NCI-H2029 treated with DMSO at 0.1 percent for 48 hours (cell line): ENCODE data around the gene SLC30A4.
"Not testable (repeated sequence)": the region's sequence is repeated elsewhere in the genome, so short reads cannot be mapped to it uniquely, and the experiment has no call there.

Experiments
- DNase-seq: peaks from one replicate; lab custom pipeline; 2025; lab: John Stamatoyannopoulos, UW

The SLC30A4 gene

DNA sequence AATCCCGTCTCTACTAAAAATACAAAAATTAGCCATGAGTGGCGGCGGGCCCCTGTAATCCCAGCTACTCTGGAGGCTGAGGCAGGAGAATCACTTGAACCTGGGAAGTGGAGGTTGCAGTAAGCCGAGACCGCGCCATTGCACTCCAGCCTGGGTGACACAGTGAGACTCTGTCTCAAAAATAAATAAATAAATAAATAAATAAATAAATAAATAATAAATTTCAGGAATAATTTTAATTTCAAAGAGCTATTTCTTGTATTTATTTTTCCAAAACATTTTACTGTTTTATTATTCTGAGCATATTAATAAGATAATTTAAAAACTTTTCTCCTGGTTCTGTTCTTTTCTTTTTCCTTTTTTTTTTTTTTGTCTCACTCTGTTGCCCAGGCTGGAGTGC, 15.4 kb downstream of the SLC30A4 start:
- not testable (repeated sequence) for DNase-seq

DNA sequence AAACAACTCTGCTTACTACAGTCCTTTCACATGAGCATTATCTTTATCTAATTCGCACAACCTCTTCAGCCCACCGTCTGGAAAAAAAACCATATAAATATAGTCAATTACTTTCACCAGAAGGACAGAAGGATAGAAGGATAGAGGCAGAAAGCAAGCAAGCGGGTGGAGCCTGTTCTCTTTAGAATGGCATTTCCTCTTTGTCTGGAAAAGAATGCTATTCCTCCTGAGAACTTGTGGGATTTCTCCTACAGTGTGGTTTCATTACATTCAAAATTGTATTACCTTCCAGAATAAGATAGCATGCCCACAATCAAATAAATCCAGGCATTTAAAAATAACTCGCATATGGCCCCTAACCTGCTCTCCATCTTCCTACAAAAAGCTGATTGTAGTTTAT, 23.1 kb downstream of the SLC30A4 start:
- no peak for DNase-seq

DNA sequence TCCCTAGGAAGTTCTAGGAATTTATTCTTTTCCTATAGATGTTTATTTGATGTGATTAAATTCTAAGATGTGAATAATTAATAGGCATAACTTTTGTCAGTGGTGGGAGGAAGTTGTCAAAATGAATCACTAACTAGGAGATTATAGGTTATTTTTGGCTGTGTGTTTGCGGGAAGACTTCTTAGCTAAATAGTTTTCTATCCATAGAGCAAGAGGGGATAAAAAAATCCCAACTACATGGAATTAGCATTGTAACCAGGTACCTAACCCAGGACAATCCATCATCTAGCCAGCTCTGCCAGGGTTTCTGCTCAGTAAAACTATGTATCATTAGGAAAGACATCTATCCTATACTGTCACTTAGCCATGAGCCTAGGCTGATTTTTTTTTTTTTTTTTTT, 23.9 kb downstream of the SLC30A4 start:
- no peak for DNase-seq

DNA sequence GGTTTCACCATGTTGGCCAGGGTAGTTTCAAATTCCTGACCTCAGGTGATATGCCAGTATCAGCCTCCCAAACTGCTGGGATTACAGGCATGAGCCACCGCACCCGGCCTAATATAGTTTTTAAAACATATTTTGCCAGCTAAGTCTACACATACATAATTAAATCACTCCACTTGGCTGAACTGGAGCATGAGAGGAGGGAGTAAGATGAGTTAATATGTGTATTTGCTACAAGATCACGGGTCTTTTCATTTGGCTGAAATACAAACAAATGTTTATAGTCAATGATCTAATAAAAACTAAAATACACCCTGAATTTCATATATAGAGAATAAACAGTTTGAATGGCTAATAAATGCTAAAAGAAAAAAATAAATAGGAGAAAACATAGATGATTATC, 25.3 kb downstream of the SLC30A4 start:
- DNase-seq = no peak

DNA sequence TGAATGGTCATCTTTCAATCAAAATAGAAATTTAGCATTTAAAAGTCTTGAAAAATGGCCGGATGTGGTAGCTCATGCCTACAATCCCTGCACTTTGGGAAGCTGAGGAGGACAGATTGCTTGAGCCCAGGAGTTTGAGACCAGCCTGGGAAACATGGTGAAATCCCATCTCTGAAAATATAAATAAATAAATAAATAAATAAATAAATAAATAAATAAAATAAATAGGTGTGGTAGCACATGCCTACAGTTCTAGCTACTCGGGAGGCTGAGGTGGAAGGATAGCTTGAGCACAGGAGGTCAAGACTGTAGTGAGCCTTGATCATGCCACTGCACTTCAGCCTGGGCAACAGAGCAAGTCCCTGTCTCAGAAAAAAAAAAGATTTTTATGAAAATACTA, 25.9 kb downstream of the SLC30A4 start:
- no peak for DNase-seq

DNA sequence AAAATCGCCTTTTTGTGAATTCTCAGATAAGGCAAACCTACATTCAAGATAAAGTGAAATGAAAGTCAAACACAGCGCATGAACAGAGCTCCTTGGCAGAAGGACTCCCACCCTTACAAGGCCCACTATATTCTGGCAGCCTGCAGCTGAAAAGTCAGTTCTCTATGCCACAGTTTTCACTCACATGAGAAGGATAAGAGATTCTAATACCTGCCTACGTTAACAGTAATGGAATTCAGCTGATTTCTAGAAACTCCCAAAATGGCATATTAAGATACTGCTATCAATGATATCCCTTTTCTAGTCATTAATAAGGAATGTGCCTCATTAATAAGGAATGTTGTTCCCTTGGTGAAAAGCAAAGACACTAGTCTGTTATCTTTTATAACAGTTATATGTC, 27.0 kb downstream of the SLC30A4 start:
- DNase-seq = no peak

DNA sequence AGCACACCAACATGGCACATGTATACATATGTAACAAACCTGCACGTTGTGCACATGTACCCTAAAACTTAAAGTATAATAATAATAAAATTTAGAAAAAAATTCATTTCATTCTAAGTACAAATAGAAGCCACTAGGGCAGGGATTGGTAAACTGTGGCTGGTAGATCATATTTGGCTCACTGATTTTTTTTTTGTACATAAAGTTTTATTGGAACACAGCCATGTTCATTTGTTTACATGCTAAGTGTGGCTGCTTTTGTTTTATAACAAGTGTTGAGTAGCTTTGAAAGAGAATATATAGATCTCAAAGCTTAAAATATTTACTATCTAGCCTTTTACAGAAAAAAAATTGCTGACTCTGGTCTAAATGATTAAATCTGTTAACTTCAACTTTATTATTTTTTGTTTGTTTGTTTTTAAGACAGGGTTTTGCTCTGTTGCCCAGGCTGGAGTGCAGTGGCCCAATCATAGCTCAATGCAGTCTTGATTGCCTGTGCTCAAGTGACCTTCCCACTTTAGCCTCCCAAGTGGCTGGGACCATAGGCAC, 32.8 kb downstream of the SLC30A4 start:
- DNase-seq = no peak

DNA sequence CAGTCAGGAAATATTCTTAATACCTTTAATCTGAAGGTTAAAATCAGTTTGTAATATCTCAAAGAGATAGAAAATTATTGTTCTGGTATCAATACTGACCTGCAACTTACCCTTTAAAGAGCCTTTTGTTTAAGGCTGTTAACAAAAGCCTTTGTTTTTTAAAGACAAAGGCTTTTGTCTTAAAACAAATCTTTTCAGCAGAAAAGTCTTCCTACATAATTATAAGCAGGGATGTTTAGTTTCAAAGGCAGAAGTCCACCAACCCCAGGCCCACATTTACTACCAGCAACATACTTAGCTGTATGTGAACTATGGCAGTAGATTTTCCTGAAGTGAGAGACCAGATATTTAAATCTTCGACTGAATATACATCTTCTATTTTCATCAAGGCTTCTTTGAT, 36.2 kb downstream of the SLC30A4 start:
- no peak for DNase-seq

DNA sequence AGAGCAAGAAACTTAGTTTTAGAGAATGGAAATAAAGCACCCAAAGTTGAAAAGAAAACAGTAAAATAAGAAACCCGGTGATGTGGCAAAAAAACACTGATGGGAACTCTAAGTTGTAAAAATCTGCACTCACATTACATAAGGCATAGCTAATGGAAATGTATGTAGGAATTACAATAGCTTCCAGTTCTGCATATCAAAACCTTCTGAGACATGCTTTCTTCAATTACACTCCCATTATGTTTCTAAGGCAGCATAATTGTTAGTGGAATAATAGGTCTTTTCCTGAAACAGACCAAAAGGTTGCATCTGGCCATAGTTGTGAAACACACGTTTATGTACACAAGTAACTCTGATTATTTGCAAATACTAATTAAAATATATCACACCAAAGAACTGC, 41.4 kb downstream of the SLC30A4 start:
- DNase-seq = no peak

DNA sequence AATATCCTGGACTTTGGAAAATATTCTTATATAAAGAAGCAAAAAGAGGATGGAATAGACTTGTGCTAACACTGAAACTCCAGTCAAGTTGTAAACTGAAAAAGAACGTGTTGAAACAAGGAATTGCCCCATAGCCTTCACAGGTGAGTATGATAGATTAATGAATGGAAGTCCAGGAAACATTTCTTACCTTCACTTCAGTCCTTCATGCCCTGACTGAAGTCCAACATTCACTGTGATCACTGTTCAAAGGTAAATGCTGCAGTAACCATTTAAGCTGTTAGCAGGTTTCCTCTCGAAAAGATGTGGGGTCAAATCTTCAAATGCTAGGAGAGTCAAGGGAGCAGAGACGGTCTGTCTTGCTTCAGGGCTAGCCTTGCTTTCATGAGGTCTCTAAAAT, 46.1 kb downstream of the SLC30A4 start:
- no peak for DNase-seq

DNA sequence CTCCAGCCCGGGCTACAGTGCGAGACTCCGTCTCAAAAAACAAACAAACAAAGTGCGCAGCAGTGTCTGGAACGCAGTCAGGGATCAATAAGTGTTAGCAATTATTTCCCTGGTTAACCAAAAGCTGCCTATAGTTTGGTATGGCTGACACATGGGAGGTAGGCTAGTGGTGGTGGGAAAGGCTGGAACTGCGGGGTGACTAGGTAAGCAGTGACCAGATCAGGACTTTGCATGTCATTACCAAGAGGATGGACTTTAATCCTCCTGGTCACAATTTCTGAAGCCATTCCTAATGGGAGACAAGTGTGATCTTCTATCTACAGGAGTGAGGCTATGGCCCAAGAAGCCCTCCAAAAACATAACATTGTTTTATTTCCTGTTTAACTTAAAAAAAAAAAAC, 47.8 kb downstream of the SLC30A4 start:
- DNase-seq = no peak

DNA sequence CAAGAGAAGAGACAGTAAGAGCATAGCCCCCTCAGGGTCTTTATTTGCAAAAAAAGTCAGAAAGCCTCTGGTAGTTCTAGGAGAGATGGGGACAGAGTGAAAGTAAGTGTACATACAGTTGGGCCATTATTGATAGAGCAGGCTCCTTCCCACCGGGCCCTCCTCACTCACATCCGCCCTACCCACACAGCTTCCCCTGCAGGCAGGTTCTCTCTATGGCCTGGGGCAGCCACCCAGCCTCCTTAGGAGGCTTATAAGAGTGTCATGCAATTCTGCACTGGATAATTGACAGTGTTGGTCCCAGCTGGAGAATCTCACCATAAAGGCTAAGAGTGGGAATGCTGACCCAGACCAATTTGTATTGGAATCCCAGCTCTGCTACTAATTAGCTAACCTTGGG, 49.5 kb downstream of the SLC30A4 start:
- DNase-seq = no peak

DNA sequence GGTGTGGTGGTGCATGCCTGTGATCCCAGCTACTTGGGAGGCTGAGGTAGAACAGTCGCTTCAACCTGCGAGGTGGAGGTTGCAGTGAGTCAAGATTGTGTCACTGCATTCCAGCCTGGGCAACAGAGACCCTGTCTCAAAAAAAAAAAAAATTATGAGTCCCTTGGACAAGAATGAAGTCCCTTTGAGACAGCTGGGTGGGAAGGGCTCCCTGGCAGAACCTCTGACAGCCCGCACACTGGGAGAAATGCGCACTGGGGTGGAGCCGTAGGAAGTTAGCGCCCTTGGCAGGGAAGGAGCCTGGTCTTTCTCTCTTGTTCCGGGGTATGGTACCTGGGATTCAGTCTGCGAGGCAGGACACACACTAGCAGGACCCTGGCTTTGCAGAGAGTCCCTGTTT, 51.4 kb downstream of the SLC30A4 start:
- DNase-seq = no peak

DNA sequence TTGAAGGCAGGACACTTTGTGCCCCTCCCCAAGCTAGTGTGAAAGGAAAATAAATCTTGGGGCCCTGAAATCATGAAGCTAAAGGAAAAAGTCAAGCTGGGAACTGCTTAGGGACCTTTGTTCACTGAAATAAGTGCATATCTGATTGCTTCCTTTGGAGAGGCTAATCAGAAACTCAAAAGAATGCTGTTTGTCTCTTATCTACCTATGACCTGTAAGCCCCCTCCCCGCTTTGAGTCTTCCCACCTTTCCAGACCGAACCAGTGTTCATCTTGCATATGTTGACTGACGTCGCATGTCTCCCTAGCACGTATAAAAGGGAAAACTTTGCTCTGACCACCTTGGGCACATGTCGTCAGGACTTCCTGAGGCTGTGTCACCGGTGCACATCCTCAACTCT, 53.1 kb downstream of the SLC30A4 start:
- no peak for DNase-seq

DNA sequence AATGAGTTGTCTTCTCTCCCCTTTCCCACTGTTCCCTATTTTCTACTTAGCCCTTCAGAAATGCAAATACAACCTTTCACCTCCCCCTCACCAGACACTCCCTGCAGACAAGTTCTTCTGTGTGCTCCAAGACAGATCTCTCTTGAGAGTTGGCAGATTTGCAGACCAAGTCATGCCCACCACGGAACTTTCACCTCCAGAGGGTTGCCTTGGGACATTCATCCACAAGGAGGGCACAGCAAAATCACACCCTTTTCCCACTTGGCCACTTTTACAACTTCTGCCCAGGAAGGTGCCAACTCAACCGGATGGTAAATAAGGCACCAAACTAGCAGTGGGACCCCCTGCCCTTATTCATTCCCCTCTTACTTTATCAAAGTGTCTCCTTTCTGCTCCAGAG, 53.5 kb downstream of the SLC30A4 start:
- no peak for DNase-seq

DNA sequence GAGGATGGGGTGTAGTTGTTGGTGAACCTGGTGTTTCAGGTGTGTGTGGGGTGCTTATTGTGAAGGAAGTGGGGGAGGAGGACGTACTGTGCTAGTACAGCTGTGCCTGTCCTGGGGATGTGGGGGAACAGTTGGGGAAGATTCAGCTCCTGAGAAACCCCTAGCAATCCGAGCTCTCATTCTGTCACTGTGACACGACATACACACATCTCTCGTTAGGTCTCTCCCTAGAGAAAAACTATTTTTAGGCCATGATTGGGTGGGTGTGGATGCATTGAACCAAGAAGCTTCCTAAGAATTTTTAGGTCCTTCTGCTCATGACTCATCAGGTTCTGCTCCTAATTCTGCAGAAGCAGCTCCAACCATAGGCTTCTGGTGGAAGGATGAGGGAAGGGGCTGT, 54.3 kb downstream of the SLC30A4 start:
- DNase-seq = no peak

DNA sequence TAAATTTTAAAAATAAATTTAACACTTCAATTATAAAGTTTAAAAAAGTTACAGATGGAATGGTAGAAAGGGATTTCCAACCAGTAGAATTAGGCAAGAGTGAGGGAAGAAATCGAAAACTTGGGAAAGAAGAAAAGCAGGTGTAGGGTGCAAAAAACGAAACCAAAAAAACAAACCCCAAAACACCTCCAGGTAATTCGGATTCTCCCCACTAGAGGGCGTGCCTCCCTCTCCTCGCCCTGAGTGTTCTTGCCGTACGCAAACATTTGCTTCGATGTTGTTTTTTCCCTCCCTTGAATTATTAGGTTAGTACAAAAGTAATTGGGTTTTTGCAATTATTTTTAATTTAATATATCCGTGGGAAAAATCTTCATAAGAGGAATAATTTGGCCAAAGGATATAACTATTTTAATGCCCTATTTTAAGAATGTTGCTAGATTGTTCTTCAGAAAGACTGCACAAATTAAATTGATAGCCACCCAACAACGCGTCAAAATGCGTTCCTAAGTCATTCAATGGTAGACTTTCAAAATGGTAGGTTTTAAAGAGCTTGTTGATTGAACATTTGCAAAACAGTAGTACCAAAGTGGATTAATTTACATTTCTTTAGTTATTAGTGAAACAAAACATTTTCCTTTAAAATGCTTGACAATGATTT, 63.7 kb downstream of the SLC30A4 start:
- peak; percentile 19 for DNase-seq

DNA sequence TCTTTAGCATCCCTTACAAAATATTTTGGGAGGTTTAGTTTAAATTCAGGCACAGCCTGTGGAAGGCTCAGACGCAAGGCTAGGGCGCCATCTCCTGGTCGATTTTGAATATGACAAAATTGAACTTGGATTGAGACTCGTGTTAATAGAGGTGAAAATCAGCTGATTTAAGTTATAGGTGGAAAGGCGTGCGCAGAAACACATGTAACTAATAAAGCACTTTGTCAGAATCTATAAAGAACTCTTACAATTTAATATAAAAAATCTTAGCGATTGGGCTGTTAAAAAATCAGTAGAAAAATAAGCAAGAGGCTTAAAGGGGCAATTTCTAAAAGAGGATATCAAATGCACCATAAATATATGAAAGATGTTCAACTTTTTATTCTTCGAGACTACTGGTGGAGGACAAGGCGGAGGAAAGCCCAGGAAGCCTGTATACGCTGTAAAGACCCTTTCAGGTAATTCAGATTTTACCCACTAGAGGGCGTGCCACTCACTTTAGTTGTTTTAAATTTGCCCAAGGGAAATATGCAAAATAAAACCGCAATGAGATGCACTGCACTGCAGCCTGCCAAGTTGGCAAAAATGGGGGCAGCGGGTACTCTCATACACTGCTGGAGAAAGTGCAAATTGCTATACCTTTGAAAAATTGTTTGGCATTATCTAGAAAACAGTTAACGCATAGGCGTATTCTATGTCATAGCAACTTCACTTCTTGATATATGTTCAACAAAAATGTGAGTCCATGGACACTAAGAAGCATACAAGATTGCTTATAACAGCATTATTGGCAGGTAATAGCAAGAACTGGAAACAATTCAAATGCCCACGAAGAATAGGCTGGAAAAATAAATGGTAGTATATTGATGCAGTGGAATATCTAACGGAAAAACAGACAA, 64.7 kb downstream of the SLC30A4 start:
- peak; percentile 55 for DNase-seq

DNA sequence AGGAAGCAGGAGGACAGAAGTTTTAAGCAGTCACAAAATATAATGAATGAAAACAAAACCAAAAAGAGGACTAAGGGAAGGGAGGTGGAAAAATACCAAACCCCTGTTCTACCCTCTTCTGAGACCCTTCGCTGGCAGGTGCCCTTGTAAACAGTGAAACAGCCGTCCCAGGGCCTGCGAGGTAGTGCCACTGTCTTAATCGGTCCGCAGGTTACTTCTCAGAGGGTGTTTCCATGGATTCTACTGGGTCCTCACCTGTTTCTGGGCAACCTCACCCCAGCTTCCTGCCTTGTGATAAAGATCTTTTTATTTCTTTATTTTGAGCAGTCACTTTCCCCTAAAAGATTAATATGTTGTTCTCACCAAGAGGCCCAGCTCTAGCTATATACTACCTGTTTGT, 65.3 kb downstream of the SLC30A4 start:
- DNase-seq = no peak

DNA sequence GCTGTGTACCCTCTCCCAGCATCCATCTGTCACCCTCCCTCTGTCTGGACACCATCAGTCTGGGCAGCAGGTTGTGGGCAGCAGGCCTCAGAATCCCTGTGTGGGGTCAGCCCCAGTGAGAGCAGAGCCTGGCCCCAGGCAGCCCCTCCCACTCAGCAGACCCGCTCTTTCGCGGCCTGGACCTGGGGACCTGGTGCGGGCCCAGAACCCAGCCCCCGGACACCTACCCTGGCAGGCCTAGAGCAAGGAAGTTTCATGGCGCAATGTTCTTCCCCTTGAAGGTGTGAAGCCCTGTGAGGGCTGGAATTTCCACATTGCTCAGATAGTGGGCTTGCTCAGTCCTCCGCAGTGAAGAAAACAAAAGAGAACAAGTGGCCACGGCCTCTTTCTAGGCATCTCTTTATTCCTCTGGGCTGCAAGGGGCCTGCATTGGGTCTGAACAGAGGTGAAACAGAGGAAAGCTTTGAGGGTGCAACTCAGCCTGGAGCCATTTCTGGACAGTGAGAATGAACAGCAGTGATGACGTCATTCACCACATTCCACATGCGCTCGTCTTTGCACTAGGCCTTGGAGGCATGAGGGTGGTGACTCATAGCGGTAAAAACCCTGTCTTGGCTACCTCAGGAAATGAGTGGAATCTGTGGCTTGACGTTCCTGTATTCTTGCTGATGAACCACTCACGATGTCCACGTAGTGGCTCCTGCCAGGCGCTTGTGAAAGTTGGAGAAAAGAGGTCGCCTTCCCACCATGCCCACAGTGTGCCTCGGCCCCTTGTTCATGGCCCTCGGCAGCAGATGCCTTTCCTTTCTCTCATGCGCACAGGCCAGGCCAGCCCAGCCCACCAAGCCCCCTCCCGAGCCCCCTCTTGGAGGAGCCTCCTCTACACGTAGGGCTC, 66.1 kb downstream of the SLC30A4 start:
- DNase-seq = no peak

DNA sequence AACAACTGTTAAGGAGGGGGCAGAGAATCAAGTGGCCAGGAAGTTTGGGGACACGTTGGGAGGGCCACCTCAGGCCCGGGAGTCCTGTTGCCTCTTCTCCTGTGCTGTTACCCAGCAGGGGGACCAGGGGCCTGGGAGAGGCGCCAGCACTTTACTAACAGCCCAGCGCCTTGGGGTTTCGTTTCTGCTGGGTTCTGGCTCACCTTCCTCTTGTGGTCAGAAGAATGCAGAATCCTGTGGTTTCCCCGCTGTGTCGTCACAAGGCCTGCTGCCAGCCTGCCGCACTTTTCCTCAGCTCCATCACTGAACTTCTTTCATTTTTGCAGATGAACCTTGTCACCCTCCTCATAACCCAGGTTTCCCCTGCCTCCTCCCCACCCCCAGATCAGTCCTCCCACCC, 67.7 kb downstream of the SLC30A4 start:
- DNase-seq = no peak

DNA sequence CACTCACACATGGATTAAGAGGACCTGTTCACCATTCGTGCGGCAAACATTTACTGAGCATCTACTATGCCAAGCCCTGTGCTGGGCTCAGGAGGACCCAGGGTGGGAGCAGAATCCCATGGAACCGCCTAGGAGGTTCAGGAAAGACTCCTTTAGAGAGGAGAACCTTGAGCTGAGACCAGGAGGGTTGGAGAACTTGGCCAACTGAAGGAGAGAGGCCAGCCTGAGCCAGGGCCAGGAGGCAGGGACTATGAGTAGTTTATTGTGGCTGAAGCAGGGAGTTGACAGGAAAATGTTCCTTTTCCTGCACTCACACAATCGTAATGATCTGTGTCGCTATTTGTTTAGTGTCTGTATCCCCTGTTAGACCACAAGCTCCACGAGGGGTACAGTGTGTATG, 71.3 kb downstream of the SLC30A4 start:
- DNase-seq = no peak
